Measurements from ENCODE around the gene NRDC. TPM values are rescaled to one million over a fixed set of nuclear protein-coding genes. Genes with fewer than 3 reads are reported as not detected.

The NRDC gene
- polyA plus RNA-seq (2013, experiment 1 of 2) = 102 TPM
- 96.9 TPM for polyA plus RNA-seq (2013, experiment 2 of 2)

GRCh38 chr1:51878616-51879336, at the start of gene NRDC:
NRDC (minus strand) TSS chr1:51878727; CDS start chr1:51878615, 112 bp downstream.
- peak within 1 kb of the TSS; percentile 47 to 91 for H3K23ac ChIP-seq (ENCODE audit: low read length in 2 of 2)
- peak within 1 kb of the TSS; percentile 87 to 91 for H3K14ac ChIP-seq (ENCODE audit: low read length in 2 of 2)
- H2BK15ac ChIP-seq (ENCODE audit: low read depth, poor library complexity, severe bottlenecking) = peak within 1 kb of the TSS; percentile 95
- H3K18ac ChIP-seq (ENCODE audit: low read depth in 1 of 2, low read length in 2 of 2) = peak within 1 kb of the TSS; percentile 96 to 99
- peak within 1 kb of the TSS; percentile 90 to 98 for H3K4me3 ChIP-seq (ENCODE audit: insufficient read depth in 1 of 2, low read depth in 1 of 2, low read length in 2 of 2)
- peak within 1 kb of the TSS; percentile 97 for H2BK5ac ChIP-seq (ENCODE audit: low read depth, low read length, poor library complexity, severe bottlenecking)
- WGBS = under 1% methylated on average over 50 of the region's 54 CpGs
- peak within 1 kb of the TSS; percentile 4 to 82 for H2BK12ac ChIP-seq (ENCODE audit: low read length in 2 of 2)
- peak within 1 kb of the TSS; percentile 83 for H2AFZ ChIP-seq (ENCODE audit: low read depth, low read length)
- peak within 1 kb of the TSS; percentile 81 for H3K4me2 ChIP-seq (ENCODE audit: low read length, poor library complexity, severe bottlenecking)
- peak within 1 kb of the TSS; percentile 97 for H4K8ac ChIP-seq (ENCODE audit: low read length)
- peaks cover 8% of the 10 kb centered on the region for H3K4me1 ChIP-seq (ENCODE audit: control insufficient read depth, insufficient read depth, low read depth, low read length)
- no peaks in the 10 kb centered on the region for H3K27me3 ChIP-seq (ENCODE audit: control insufficient read depth in 1 of 2, insufficient read depth in 1 of 2, low read length in 2 of 2)
- peak within 1 kb of the TSS; percentile 86 for H2BK120ac ChIP-seq (ENCODE audit: low read depth, low read length)
- H3K27ac ChIP-seq (ENCODE audit: low read length, poor library complexity, severe bottlenecking) = peak within 1 kb of the TSS; percentile 98
- no peaks in the 10 kb centered on the region for H3K9me3 ChIP-seq (ENCODE audit: control insufficient read depth, low read length)
- H4K91ac ChIP-seq (ENCODE audit: low read length) = peak within 1 kb of the TSS; percentile 91
- peak within 1 kb of the TSS; percentile 88 to 96 for H3K4ac ChIP-seq (ENCODE audit: low read depth in 1 of 2, low read length in 2 of 2)
- peaks cover 3% of the 10 kb centered on the region in 2 experiments for H3K36me3 ChIP-seq (ENCODE audit: control insufficient read depth in 1 of 2, insufficient read depth in 2 of 2, low read depth in 1 of 2, low read length in 2 of 2)
- peak within 1 kb of the TSS; percentile 72 for H2AK5ac ChIP-seq (ENCODE audit: low read length, severe bottlenecking)
- H3K79me1 ChIP-seq (replicated peaks; ENCODE audit: low read length, poor library complexity, severe bottlenecking) = peaks cover 2% of the 10 kb centered on the region
- DNase-seq = peak; percentile 100
- H3K9ac ChIP-seq (ENCODE audit: low read length) = peak within 1 kb of the TSS; percentile 99

GRCh38 chr1:51927029-51927428, 48.5 kb upstream of the NRDC start:
- 80% methylated on average over 1 of the region's 2 CpGs for WGBS
- no peaks in the 10 kb centered on the region for H3K9me3 ChIP-seq (ENCODE audit: control insufficient read depth, low read length)

GRCh38 chr1:51926171-51926812, 47.8 kb upstream of the NRDC start:
- H3K23ac ChIP-seq (ENCODE audit: low read length in 2 of 2) = no peak overlapping the region
- H2BK5ac ChIP-seq (ENCODE audit: low read depth, low read length, poor library complexity, severe bottlenecking) = no peak overlapping the region
- no peak overlapping the region for H2BK120ac ChIP-seq (ENCODE audit: low read depth, low read length)
- H3K9ac ChIP-seq (ENCODE audit: low read length) = no peak overlapping the region
- no peak overlapping the region for H2AK5ac ChIP-seq (ENCODE audit: low read length, severe bottlenecking)
- 78% methylated on average over 5 of the region's 5 CpGs for WGBS
- peaks cover 23% of the 10 kb centered on the region for H3K79me1 ChIP-seq (replicated peaks; ENCODE audit: low read length, poor library complexity, severe bottlenecking)
- no peak overlapping the region for H3K4ac ChIP-seq (ENCODE audit: low read depth in 1 of 2, low read length in 2 of 2)
- H3K4me1 ChIP-seq (ENCODE audit: control insufficient read depth, insufficient read depth, low read depth, low read length) = peaks cover 4% of the 10 kb centered on the region
- DNase-seq = peak; percentile 46
- no peak overlapping the region for H3K27ac ChIP-seq (ENCODE audit: low read length, poor library complexity, severe bottlenecking)
- no peak overlapping the region for H2AFZ ChIP-seq (ENCODE audit: low read depth, low read length)
- no peak overlapping the region for H3K14ac ChIP-seq (ENCODE audit: low read length in 2 of 2)
- H4K8ac ChIP-seq (ENCODE audit: low read length) = no peak overlapping the region
- H2BK15ac ChIP-seq (ENCODE audit: low read depth, poor library complexity, severe bottlenecking) = no peak overlapping the region
- H3K4me2 ChIP-seq (ENCODE audit: low read length, poor library complexity, severe bottlenecking) = no peak overlapping the region
- H3K9me3 ChIP-seq (ENCODE audit: control insufficient read depth, low read length) = no peaks in the 10 kb centered on the region
- no peak overlapping the region for H4K91ac ChIP-seq (ENCODE audit: low read length)
- H3K4me3 ChIP-seq (ENCODE audit: insufficient read depth in 1 of 2, low read depth in 1 of 2, low read length in 2 of 2) = no peak overlapping the region
- no peak overlapping the region for H3K18ac ChIP-seq (ENCODE audit: low read depth in 1 of 2, low read length in 2 of 2)
- peaks cover 0 to 8% of the 10 kb centered on the region in 2 experiments for H3K36me3 ChIP-seq (ENCODE audit: control insufficient read depth in 1 of 2, insufficient read depth in 2 of 2, low read depth in 1 of 2, low read length in 2 of 2)
- H2BK12ac ChIP-seq (ENCODE audit: low read length in 2 of 2) = no peak overlapping the region
- H3K27me3 ChIP-seq (ENCODE audit: control insufficient read depth in 1 of 2, insufficient read depth in 1 of 2, low read length in 2 of 2) = no peaks in the 10 kb centered on the region

More at GRCh38 chr1:51927029-51927428, 48.5 kb upstream of the NRDC start:
- H3K4me2 ChIP-seq (ENCODE audit: low read length, poor library complexity, severe bottlenecking) = no peak overlapping the region
- H3K4me3 ChIP-seq (ENCODE audit: insufficient read depth in 1 of 2, low read depth in 1 of 2, low read length in 2 of 2) = no peak overlapping the region
- peaks cover 2% of the 10 kb centered on the region for H3K4me1 ChIP-seq (ENCODE audit: control insufficient read depth, insufficient read depth, low read depth, low read length)
- no peak overlapping the region for H3K18ac ChIP-seq (ENCODE audit: low read depth in 1 of 2, low read length in 2 of 2)
- no peaks in the 10 kb centered on the region for H3K27me3 ChIP-seq (ENCODE audit: control insufficient read depth in 1 of 2, insufficient read depth in 1 of 2, low read length in 2 of 2)
- H3K23ac ChIP-seq (ENCODE audit: low read length in 2 of 2) = no peak overlapping the region
- H3K27ac ChIP-seq (ENCODE audit: low read length, poor library complexity, severe bottlenecking) = no peak overlapping the region
- no peak overlapping the region for H2AK5ac ChIP-seq (ENCODE audit: low read length, severe bottlenecking)
- peaks cover 0 to 13% of the 10 kb centered on the region in 2 experiments for H3K36me3 ChIP-seq (ENCODE audit: control insufficient read depth in 1 of 2, insufficient read depth in 2 of 2, low read depth in 1 of 2, low read length in 2 of 2)
- H4K8ac ChIP-seq (ENCODE audit: low read length) = no peak overlapping the region
- H3K9ac ChIP-seq (ENCODE audit: low read length) = no peak overlapping the region
- no peak overlapping the region for H2AFZ ChIP-seq (ENCODE audit: low read depth, low read length)
- no peak overlapping the region for H3K4ac ChIP-seq (ENCODE audit: low read depth in 1 of 2, low read length in 2 of 2)
- H3K14ac ChIP-seq (ENCODE audit: low read length in 2 of 2) = no peak overlapping the region
- peaks cover 24% of the 10 kb centered on the region for H3K79me1 ChIP-seq (replicated peaks; ENCODE audit: low read length, poor library complexity, severe bottlenecking)
- H4K91ac ChIP-seq (ENCODE audit: low read length) = no peak overlapping the region
- no peak overlapping the region for H2BK15ac ChIP-seq (ENCODE audit: low read depth, poor library complexity, severe bottlenecking)
- no peak for DNase-seq
- H2BK120ac ChIP-seq (ENCODE audit: low read depth, low read length) = no peak overlapping the region
- H2BK5ac ChIP-seq (ENCODE audit: low read depth, low read length, poor library complexity, severe bottlenecking) = no peak overlapping the region
- no peak overlapping the region for H2BK12ac ChIP-seq (ENCODE audit: low read length in 2 of 2)

- H2AFZ ChIP-seq (ENCODE audit: low read depth, low read length) = no peak overlapping the region
- no peak overlapping the region for H4K91ac ChIP-seq (ENCODE audit: low read length)
- no peak overlapping the region for H3K4ac ChIP-seq (ENCODE audit: low read depth in 1 of 2, low read length in 2 of 2)
- no peak overlapping the region for H2BK5ac ChIP-seq (ENCODE audit: low read depth, low read length, poor library complexity, severe bottlenecking)
- no peak overlapping the region for H2BK15ac ChIP-seq (ENCODE audit: low read depth, poor library complexity, severe bottlenecking)
- H3K4me3 ChIP-seq (ENCODE audit: insufficient read depth in 1 of 2, low read depth in 1 of 2, low read length in 2 of 2) = no peak overlapping the region
- H3K27me3 ChIP-seq (ENCODE audit: control insufficient read depth in 1 of 2, insufficient read depth in 1 of 2, low read length in 2 of 2) = no peaks in the 10 kb centered on the region
- no peak overlapping the region for H4K8ac ChIP-seq (ENCODE audit: low read length)
- H3K4me1 ChIP-seq (ENCODE audit: control insufficient read depth, insufficient read depth, low read depth, low read length) = peaks cover 12% of the 10 kb centered on the region
- 0% methylated on average over 1 of the region's 1 CpG for WGBS
- H3K27ac ChIP-seq (ENCODE audit: low read length, poor library complexity, severe bottlenecking) = no peak overlapping the region
- no peak overlapping the region for H3K9ac ChIP-seq (ENCODE audit: low read length)
- H3K9me3 ChIP-seq (ENCODE audit: control insufficient read depth, low read length) = no peaks in the 10 kb centered on the region
- H3K79me1 ChIP-seq (replicated peaks; ENCODE audit: low read length, poor library complexity, severe bottlenecking) = peaks cover 25% of the 10 kb centered on the region
- no peak overlapping the region for H3K14ac ChIP-seq (ENCODE audit: low read length in 2 of 2)
- H2BK120ac ChIP-seq (ENCODE audit: low read depth, low read length) = no peak overlapping the region
- no peak overlapping the region for H3K18ac ChIP-seq (ENCODE audit: low read depth in 1 of 2, low read length in 2 of 2)
- H3K23ac ChIP-seq (ENCODE audit: low read length in 2 of 2) = no peak overlapping the region
- no peak overlapping the region for H3K4me2 ChIP-seq (ENCODE audit: low read length, poor library complexity, severe bottlenecking)
- H3K36me3 ChIP-seq (ENCODE audit: control insufficient read depth in 1 of 2, insufficient read depth in 2 of 2, low read depth in 1 of 2, low read length in 2 of 2) = peaks cover 0 to 10% of the 10 kb centered on the region in 2 experiments
- H2BK12ac ChIP-seq (ENCODE audit: low read length in 2 of 2) = no peak overlapping the region
- peak; percentile 48 for DNase-seq
- H2AK5ac ChIP-seq (ENCODE audit: low read length, severe bottlenecking) = no peak overlapping the region
These were observed 45.9 kb upstream of the NRDC start for GRCh38 chr1:51924455-51924854.

Data from mesenchymal stem cell (in vitro differentiated cells and primary cell).